HG02623 (cell line): ENCODE data around the gene CXCL11.
"Not testable (repeated sequence)": the region's sequence is repeated elsewhere in the genome, so short reads cannot be mapped to it uniquely, and the experiment has no call there.

Experiments
- ATAC-seq: cut with Tn5 transposase; IDR thresholded peaks from one replicate; pipeline ENCODE4 v1.9.1; 2021; ENCODE audit warnings: moderate library complexity; ENCODE audit not compliant: unreplicated experiment

Gene CXCL11

DNA sequence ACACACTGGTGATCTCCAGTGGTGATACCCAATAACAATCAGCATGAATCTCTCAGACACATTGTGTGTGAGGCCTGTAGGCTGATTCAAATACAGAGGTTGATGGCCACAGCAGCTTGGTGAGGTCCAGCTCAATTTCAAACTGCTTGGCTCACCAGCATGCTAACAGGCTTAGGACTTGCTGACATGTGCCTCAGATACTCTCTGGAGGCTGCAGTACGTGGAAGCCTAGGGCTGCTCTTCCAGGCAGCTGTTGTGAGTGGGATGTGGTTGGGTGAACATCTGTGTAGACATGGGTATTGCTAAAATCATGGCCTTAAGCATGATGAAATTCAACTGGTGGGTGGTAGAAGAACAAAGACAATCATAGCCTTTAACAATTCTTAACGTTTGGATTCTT lies 32.8 kb downstream of the CXCL11 start:
- no peak for ATAC-seq

GRCh38 chr4:76002176-76002575 lies 33.7 kb downstream of the CXCL11 start:
- ATAC-seq = no peak

DNA sequence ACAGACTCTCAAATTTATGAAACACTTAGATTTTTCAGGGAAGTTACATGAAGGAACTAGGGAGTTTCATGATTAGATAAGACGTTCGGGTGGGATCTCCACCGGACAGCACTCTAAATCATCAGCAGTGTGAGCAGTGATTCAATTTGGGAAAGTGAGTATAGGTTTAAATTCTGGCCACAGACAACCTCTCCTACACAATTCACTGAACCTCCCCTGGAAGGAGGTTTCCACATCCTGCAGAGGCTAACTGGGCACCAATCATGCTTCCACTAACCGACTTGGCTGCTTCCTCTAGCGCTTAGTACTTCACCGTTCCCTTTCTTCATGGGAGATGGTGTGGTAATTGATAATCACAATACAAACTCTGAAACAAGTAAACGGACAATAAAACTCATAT lies 34.2 kb downstream of the CXCL11 start:
- no peak for ATAC-seq

DNA sequence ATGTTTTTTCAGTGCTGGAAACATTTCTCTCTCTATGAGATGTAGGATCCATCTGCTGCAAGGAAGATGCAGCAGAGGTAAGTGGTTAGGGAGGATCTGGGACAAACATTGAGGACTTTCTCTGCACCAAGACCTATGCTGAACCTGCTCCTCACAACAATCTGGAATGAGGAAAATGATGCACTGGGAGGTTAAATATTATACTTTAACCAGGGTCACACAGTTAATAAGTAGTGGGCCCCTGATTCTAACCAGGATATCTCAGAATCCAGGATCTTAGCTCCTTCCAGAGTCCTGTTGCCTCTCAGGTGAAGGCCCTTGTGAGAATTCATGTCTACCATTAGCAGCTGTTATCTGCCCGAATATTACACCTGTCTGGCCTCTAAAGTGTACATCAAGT lies 35.6 kb downstream of the CXCL11 start:
- no peak for ATAC-seq

- ATAC-seq = not testable (repeated sequence)
Observed at GRCh38 chr4:75998525-75999147, 37.2 kb downstream of the CXCL11 start.

GRCh38 chr4:75997946-75998345 lies 37.9 kb downstream of the CXCL11 start:
- ATAC-seq = no peak

GRCh38 chr4:75997081-75997480 lies 38.8 kb downstream of the CXCL11 start:
- ATAC-seq = no peak

DNA sequence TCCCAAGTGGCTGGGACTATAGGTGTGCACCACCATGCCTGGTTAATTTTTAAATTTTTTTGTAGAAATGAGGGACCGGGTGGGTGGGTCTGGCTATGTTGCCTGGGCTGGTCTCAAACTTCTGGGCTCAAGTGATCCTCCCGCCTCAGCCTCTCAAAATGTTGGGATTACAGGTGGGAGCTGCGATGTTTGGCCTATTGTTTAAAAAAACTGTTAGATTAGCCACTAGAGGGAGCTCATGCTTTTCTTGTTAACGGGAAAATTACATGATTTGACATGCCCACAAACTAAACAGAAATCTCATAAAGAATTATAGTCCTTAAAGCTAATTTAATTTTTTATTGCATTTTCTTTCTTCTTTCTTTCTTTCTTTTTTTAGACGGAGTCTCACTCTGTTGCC lies 40.1 kb downstream of the CXCL11 start:
- no peak for ATAC-seq

GRCh38 chr4:75992462-75992861 lies 43.4 kb downstream of the CXCL11 start:
- no peak for ATAC-seq

GRCh38 chr4:75989846-75990528 lies 45.9 kb downstream of the CXCL11 start:
- ATAC-seq = no peak

DNA sequence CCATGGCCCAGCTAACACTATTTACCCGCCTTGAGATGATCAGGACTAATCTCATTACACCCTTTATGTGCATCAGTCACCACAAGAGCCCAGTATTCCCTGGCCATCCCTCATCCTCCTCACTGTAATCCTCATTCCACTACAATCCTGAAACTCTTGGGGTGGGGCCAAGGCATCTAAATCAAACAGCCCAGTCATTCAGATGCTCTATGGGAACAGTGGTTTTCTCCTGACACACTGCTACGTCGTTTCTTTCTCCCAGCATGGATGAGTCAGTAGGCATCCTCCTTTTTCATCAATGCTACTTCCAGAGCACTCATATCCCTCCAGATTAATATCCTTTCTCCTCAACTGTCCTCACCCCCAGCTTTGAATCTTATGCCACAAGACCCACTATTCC lies 50.8 kb downstream of the CXCL11 start:
- no peak for ATAC-seq
